ENCODE data around the gene TROAP.

TROAP gene

DNA sequence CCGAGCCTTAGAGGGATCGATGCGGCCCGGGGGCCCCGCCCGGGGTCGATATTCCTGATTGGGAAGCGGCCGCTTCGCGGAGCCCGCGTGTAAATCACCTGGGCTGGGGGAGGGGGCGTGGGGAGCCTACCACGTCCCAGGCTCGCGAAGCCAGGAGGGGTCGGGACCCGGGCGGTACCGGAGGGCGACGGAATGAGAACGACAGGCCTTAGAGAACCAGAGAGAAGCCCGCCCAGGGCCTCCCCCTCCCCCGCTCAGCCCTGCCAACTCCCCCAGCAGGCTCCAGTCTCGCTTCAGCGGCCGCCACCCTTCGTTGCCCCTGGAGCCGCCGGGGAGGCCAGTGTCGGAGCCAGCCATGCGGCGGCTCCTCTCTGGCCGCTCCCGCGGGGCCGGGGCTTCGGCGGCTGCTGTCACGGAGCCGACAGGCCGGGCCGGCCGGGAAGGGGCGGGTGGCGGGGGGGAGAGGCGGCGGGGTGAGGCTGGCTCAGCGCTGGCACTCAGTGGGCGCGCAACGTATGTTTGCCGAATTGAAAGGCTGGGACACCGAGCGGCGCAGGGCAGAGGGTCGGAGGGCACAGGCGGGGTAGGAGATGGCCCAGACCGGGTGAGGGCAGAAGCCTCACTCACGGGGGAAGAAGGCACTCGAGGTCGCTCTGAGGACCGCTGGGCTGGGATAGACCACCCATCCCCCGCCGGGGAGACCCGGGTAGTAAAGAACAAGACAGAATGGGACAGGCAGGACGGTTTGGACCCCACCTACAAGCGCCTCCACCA lies 22.2 kb downstream of the TROAP start (continued):
- TF ChIP-seq, protein P1, sequence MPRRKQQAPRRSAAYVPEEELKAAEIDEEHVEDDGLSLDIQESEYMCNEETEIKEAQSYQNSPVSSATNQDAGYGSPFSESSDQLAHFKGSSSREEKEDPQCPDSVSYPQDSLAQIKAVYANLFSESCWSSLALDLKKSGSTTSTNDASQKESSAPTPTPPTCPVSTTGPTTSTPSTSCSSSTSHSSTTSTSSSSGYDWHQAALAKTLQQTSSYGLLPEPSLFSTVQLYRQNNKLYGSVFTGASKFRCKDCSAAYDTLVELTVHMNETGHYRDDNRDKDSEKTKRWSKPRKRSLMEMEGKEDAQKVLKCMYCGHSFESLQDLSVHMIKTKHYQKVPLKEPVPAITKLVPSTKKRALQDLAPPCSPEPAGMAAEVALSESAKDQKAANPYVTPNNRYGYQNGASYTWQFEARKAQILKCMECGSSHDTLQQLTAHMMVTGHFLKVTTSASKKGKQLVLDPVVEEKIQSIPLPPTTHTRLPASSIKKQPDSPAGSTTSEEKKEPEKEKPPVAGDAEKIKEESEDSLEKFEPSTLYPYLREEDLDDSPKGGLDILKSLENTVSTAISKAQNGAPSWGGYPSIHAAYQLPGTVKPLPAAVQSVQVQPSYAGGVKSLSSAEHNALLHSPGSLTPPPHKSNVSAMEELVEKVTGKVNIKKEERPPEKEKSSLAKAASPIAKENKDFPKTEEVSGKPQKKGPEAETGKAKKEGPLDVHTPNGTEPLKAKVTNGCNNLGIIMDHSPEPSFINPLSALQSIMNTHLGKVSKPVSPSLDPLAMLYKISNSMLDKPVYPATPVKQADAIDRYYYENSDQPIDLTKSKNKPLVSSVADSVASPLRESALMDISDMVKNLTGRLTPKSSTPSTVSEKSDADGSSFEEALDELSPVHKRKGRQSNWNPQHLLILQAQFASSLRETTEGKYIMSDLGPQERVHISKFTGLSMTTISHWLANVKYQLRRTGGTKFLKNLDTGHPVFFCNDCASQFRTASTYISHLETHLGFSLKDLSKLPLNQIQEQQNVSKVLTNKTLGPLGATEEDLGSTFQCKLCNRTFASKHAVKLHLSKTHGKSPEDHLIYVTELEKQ (tag by site-specific recombination; IDR thresholded peaks at IDR 0.05; ENCODE audit: borderline replicate concordance), result no peak
- TF ChIP-seq ZNF596 (tag by site-specific recombination; IDR thresholded peaks at IDR 0.05) (0 out of 2 replicates have a peak, but pooled peaks have one; percentile 18), ZNF114 (tag by site-specific recombination; IDR thresholded peaks at IDR 0.05) (no peak), GLI2 (tag by site-specific recombination; IDR thresholded peaks at IDR 0.05; ENCODE audit: borderline replicate concordance, low read depth) (no peak), ZNF324 (tag by site-specific recombination; IDR thresholded peaks at IDR 0.05) (no peak), ZIC2 (tag by site-specific recombination; IDR thresholded peaks at IDR 0.05) (0 out of 2 replicates have a peak, but pooled peaks have one; percentile 9), ZNF391 (tag by site-specific recombination; IDR thresholded peaks at IDR 0.05; ENCODE audit: borderline replicate concordance, low read depth) (no peak), ZNF514 (tag by site-specific recombination; IDR thresholded peaks at IDR 0.05) (no peak), ZNF140 (tag by site-specific recombination; IDR thresholded peaks at IDR 0.05) (no peak), ZNF175 (tag by site-specific recombination; IDR thresholded peaks at IDR 0.05) (no peak), ZSCAN23 (tag by site-specific recombination; IDR thresholded peaks at IDR 0.05) (no peak), ZXDB (tag by site-specific recombination; IDR thresholded peaks at IDR 0.05) (no peak), SALL2 (tag by site-specific recombination; IDR thresholded peaks at IDR 0.05; ENCODE audit: borderline replicate concordance) (no peak), SP3 (tag by site-specific recombination; IDR thresholded peaks at IDR 0.05) (no peak), MZF1 (tag by site-specific recombination; IDR thresholded peaks at IDR 0.05; ENCODE audit: borderline replicate concordance) (no peak), ZNF354C (tag by site-specific recombination; IDR thresholded peaks at IDR 0.05; ENCODE audit: borderline replicate concordance, low read depth) (no peak), MYNN (tag by site-specific recombination; IDR thresholded peaks at IDR 0.05; ENCODE audit: borderline replicate concordance) (no peak), ZNF214 (tag by site-specific recombination; IDR thresholded peaks at IDR 0.05; ENCODE audit: borderline replicate concordance) (no peak), ZNF548 (tag by site-specific recombination; IDR thresholded peaks at IDR 0.05) (no peak), SETDB1 (IDR thresholded peaks at IDR 0.05; ENCODE audit: insufficient read length, low read length) (no peak), GLIS2 (tag by site-specific recombination; IDR thresholded peaks at IDR 0.05) (0 out of 2 replicates have a peak, but pooled peaks have one; percentile 35), ZNF600 (tag by site-specific recombination; IDR thresholded peaks at IDR 0.05) (no peak), ZNF658 (tag by site-specific recombination; IDR thresholded peaks at IDR 0.05) (no peak), ZNF707 (tag by site-specific recombination; IDR thresholded peaks at IDR 0.05) (no peak), ZNF335 (tag by site-specific recombination; conservative IDR thresholded peaks at IDR 0.05) (peak; percentile 81)
- TF ChIP-seq, protein P2, sequence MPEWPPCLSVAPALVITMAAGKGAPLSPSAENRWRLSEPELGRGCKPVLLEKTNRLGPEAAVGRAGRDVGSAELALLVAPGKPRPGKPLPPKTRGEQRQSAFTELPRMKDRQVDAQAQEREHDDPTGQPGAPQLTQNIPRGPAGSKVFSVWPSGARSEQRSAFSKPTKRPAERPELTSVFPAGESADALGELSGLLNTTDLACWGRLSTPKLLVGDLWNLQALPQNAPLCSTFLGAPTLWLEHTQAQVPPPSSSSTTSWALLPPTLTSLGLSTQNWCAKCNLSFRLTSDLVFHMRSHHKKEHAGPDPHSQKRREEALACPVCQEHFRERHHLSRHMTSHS (tag by site-specific recombination; IDR thresholded peaks at IDR 0.05), result no peak
- TF ChIP-seq, protein P3, sequence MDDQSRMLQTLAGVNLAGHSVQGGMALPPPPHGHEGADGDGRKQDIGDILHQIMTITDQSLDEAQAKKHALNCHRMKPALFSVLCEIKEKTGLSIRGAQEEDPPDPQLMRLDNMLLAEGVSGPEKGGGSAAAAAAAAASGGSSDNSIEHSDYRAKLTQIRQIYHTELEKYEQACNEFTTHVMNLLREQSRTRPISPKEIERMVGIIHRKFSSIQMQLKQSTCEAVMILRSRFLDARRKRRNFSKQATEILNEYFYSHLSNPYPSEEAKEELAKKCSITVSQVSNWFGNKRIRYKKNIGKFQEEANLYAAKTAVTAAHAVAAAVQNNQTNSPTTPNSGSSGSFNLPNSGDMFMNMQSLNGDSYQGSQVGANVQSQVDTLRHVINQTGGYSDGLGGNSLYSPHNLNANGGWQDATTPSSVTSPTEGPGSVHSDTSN (CRISPR knock-in tag; IDR thresholded peaks at IDR 0.05), result no peak
- TF ChIP-seq, protein P4, sequence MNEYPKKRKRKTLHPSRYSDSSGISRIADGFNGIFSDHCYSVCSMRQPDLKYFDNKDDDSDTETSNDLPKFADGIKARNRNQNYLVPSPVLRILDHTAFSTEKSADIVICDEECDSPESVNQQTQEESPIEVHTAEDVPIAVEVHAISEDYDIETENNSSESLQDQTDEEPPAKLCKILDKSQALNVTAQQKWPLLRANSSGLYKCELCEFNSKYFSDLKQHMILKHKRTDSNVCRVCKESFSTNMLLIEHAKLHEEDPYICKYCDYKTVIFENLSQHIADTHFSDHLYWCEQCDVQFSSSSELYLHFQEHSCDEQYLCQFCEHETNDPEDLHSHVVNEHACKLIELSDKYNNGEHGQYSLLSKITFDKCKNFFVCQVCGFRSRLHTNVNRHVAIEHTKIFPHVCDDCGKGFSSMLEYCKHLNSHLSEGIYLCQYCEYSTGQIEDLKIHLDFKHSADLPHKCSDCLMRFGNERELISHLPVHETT (tag by site-specific recombination; IDR thresholded peaks at IDR 0.05), result no peak
- TF ChIP-seq, protein P5, sequence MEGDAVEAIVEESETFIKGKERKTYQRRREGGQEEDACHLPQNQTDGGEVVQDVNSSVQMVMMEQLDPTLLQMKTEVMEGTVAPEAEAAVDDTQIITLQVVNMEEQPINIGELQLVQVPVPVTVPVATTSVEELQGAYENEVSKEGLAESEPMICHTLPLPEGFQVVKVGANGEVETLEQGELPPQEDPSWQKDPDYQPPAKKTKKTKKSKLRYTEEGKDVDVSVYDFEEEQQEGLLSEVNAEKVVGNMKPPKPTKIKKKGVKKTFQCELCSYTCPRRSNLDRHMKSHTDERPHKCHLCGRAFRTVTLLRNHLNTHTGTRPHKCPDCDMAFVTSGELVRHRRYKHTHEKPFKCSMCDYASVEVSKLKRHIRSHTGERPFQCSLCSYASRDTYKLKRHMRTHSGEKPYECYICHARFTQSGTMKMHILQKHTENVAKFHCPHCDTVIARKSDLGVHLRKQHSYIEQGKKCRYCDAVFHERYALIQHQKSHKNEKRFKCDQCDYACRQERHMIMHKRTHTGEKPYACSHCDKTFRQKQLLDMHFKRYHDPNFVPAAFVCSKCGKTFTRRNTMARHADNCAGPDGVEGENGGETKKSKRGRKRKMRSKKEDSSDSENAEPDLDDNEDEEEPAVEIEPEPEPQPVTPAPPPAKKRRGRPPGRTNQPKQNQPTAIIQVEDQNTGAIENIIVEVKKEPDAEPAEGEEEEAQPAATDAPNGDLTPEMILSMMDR (tag by site-specific recombination; IDR thresholded peaks at IDR 0.05), result no peak
- TF ChIP-seq, protein P6, sequence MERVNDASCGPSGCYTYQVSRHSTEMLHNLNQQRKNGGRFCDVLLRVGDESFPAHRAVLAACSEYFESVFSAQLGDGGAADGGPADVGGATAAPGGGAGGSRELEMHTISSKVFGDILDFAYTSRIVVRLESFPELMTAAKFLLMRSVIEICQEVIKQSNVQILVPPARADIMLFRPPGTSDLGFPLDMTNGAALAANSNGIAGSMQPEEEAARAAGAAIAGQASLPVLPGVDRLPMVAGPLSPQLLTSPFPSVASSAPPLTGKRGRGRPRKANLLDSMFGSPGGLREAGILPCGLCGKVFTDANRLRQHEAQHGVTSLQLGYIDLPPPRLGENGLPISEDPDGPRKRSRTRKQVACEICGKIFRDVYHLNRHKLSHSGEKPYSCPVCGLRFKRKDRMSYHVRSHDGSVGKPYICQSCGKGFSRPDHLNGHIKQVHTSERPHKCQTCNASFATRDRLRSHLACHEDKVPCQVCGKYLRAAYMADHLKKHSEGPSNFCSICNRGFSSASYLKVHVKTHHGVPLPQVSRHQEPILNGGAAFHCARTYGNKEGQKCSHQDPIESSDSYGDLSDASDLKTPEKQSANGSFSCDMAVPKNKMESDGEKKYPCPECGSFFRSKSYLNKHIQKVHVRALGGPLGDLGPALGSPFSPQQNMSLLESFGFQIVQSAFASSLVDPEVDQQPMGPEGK (tag by site-specific recombination; IDR thresholded peaks at IDR 0.05), result no peak

Data from HEK293 (cell line).